NK-92 (cell line): Measurements from ENCODE around the gene BNIP5.

Experiments
- DNase-seq: peaks from one replicate; lab custom pipeline; 2025; ENCODE audit not compliant: unreplicated experiment; lab: John Stamatoyannopoulos, UW

Gene BNIP5

GRCh38 chr6:36301085-36301658 is 35.5 kb downstream of the BNIP5 start:
- DNase-seq: no peak

- DNase-seq: no peak
Observed at GRCh38 chr6:36298027-36298426, 38.7 kb downstream of the BNIP5 start.

- DNase-seq: no peak
Observed at GRCh38 chr6:36297511-36297910, 39.2 kb downstream of the BNIP5 start.

- DNase-seq: no peak
Observed at GRCh38 chr6:36297051-36297450, 39.6 kb downstream of the BNIP5 start.

- no peak for DNase-seq
Observed at GRCh38 chr6:36296240-36296639, 40.4 kb downstream of the BNIP5 start.

- no peak for DNase-seq
Observed at GRCh38 chr6:36292170-36292569, 44.5 kb downstream of the BNIP5 start.

- no peak for DNase-seq
Observed at GRCh38 chr6:36290668-36291620, 45.7 kb downstream of the BNIP5 start.

- no peak for DNase-seq
Observed at GRCh38 chr6:36289281-36289878, 47.3 kb downstream of the BNIP5 start.

- DNase-seq: no peak
Observed at GRCh38 chr6:36286858-36287257, 49.8 kb downstream of the BNIP5 start.

GRCh38 chr6:36285797-36286196 is 50.9 kb downstream of the BNIP5 start:
- DNase-seq: no peak

GRCh38 chr6:36285187-36285671 is 51.5 kb downstream of the BNIP5 start:
- DNase-seq: no peak

GRCh38 chr6:36284359-36284758 is 52.3 kb downstream of the BNIP5 start:
- DNase-seq: no peak

- DNase-seq: no peak
Observed at GRCh38 chr6:36283608-36284007, 53.1 kb downstream of the BNIP5 start.

GRCh38 chr6:36280983-36281382 is 55.7 kb downstream of the BNIP5 start:
- DNase-seq: no peak

GRCh38 chr6:36280467-36280866 is 56.2 kb downstream of the BNIP5 start:
- no peak for DNase-seq

- DNase-seq: no peak
Observed at GRCh38 chr6:36277946-36278470, 58.7 kb downstream of the BNIP5 start.

GRCh38 chr6:36276581-36277536 is 59.8 kb downstream of the BNIP5 start:
- no peak for DNase-seq

GRCh38 chr6:36273802-36274514 is 62.7 kb downstream of the BNIP5 start:
- DNase-seq: no peak

- no peak for DNase-seq
Observed at GRCh38 chr6:36273067-36273466, 63.6 kb downstream of the BNIP5 start.

- no peak for DNase-seq
Observed at GRCh38 chr6:36272234-36272633, 64.5 kb downstream of the BNIP5 start.
